HG03558 (cell line): ENCODE measurements around the gene COX18.

Experiments used
- ATAC-seq: cut with Tn5 transposase; IDR thresholded peaks from one replicate; pipeline ENCODE4 v1.9.1; 2021; ENCODE audit warnings: moderate number of reproducible peaks; ENCODE audit not compliant: unreplicated experiment; ENCODE audit errors: extremely low read depth

The COX18 gene, protein sequence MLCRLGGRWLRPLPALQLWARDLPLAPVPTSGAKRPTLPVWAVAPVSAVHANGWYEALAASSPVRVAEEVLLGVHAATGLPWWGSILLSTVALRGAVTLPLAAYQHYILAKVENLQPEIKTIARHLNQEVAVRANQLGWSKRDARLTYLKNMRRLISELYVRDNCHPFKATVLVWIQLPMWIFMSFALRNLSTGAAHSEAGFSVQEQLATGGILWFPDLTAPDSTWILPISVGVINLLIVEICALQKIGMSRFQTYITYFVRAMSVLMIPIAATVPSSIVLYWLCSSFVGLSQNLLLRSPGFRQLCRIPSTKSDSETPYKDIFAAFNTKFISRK

DNA sequence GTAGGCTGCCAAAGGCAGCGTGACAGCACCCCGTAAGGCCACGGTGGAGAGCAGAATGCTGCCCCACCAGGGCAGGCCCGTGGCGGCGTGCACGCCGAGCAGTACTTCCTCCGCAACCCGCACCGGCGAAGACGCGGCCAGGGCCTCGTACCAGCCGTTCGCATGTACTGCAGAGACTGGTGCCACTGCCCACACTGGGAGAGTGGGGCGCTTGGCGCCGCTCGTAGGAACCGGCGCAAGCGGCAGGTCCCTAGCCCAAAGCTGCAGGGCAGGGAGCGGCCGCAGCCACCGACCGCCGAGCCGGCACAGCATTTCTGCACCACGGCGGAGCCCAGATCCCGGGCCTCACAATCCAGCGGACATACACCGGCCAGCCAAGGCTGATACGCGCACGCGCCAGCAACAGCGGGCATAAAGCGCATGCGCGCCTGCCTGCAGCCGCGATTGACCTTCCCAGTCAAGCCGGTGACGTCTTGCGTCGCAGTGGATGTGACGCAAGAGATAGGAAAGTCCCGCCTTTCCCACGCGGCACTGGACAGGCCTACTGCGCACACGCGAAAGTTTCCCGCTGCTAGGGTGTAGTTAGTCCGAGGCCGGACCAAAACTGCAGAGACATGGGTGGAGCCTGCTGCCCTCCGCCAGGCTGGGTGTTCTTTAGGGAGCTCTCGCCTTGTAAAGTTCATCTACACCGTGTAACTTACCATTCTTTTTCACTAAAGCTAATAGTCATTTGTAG lies at the start of gene COX18:
Gene COX18, minus strand, starts transcription at position 379 of the 736 bp plus-strand sequence. Its CDS starts 67 bp downstream, at position 312.
- ATAC-seq = peak; percentile 77

DNA sequence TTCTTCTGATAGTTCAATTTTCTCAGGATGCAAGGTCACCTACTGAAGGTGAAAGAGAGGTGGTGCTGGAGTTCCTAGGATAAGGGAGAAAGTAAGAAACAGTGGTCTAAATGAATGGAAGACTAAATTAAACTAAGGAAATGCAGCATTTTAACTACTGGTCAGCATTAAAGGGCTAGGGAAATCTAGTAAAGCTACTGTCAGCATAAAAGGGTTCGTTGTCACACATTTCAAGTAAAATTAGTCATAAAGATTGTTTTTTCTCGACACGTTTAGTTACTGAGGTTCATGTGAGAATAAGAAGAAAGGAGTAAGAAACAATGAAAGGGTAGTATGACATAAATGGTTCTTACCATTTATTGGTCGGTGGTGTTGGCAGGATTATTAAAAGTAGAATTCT lies 40.0 kb upstream of the COX18 start:
- ATAC-seq = no peak

DNA sequence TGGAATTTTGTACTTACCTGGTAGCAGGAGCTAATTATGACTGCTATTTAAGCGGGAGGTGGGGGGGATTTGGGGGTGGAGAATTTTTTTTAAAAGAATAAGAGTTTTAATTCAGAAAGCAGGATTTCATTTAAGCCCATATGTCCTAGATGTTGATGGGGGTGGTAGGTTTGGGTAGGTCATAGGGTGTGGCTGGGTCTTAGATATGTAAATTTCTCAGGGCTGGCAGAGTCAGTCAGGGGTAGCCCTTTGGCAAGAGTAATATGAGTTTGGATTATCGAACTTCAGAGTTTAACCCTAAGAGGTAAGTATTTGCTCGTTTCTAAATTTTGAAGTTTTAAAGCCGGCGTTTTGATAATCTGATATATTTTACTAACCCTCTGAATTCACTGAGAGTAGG lies 35.2 kb upstream of the COX18 start:
- no peak for ATAC-seq

DNA sequence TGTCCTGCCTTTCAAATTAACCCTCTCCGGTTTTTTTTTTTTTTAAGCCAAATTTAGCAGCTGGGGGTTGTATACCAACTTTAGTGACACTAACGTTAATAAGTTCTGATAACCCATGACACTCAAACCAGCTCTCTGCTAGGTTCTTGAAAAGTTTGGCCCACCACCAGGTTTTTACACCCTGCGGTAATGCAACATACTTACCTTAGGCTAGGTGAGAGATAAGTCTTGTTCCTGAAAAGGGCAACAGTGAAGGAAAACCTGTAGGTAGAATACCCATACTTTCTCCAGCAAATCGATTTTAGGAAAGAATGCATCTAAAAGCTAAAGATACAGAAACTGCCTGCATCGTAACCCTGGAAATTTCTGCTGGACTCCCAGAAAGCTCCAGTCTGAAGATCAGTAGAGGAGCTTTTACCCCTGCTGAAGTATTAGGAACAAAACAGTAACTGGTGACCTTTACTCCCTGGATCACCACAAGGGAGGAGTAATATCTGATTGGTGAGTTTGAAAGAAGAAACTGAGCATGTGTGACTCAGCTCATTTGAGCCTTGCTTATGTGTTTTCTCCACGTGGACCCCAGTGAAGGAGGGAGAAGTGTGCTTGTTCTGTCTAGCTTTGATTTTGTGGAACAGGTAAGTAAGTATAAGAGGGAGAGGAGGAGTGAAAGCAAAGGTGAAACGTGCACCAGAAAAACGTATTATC lies 34.4 kb upstream of the COX18 start:
- ATAC-seq = no peak

DNA sequence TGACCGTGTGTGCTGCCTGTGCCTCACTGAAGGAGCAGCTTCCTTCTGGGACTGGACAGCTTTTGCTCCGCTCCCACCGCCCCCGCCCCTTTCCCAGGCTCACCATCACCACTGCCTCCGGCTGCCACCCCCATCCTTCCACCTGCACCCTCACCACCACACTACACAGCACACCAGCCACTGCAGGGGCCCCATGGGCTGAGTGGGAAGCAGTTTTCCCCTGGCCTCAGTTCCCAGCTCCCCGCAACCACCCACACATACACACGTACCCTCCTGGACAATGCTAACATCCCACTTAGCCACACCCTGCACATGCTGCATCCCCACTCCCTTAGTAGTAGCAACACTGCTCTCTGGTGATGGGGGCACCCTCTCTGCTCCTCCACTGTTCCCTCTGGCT lies 29.6 kb upstream of the COX18 start:
- ATAC-seq = no peak

DNA sequence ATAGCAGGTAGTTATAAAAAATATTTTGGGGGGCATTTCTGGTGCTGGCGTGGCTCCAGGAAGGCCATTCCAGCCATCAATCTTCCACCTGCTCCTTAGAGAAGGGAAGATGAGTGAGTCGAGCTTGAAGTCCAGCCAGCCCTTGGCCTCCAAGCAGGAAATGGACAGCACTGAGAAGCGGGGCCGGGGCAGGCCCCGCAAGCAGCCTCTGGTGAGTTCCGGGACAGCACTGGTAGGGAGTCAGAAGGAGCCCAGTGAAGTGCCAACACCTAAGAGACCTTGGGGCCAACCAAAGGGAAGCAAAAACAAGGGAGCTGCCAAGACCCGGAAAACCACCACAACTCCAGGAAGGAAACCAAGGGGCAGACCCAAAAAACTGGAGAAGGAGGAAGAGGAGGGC lies 29.2 kb upstream of the COX18 start:
- ATAC-seq = no peak

DNA sequence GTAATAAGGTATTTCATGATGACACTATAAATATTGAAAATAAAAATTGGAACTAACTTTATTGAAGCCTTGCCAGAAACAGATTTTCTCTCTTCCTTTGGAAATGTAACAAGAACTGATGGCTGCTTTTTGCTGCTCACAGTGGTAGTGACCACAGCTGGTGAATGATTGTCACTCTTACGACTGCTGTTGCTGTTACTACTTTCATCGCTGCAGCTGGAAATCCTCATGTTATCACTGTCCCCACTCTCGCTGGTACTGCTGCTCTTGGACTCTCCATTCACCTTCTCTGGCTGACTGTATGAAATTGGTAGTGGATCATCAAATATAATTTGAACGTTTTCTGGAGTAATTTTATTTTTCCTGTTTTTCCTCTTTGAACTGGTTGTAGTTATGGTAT lies 28.5 kb upstream of the COX18 start:
- no peak for ATAC-seq

DNA sequence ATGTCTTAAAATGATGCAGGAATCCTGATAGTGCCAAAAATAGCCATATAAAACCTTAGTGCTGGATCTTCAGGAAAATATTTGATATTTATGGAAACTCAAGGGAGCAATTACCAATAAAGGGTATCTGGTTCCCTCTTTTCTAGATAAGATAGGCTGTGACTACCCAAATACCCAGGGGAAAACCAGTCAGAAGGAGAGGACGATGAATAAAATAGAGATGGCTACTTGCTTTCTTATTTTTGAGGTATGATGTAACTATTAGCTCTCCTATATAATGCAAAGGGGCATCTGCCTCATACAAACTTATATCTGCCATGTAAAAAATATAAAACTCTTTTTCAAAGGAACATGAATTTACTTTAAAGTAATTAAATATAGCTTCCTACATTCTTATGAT lies 23.4 kb upstream of the COX18 start:
- ATAC-seq = no peak

DNA sequence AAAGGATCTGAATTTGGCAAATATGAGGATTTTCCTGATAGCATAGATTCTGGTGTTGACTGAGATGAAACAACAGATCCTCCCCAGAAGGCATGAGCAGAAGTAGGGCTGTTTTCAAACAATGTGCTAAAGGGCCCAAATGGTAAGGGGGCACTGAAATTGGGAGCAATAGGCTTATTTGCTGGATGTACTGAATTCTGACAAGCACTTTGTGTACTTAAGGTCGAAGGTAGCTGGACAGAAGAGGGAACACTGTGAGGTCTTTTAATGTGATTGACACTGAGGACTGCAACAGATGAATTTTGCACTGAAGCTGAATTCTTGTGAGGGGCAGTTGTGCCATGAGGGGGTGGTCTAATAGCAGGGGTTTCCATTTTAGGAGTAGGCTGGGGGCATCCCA lies 21.2 kb upstream of the COX18 start:
- no peak for ATAC-seq

DNA sequence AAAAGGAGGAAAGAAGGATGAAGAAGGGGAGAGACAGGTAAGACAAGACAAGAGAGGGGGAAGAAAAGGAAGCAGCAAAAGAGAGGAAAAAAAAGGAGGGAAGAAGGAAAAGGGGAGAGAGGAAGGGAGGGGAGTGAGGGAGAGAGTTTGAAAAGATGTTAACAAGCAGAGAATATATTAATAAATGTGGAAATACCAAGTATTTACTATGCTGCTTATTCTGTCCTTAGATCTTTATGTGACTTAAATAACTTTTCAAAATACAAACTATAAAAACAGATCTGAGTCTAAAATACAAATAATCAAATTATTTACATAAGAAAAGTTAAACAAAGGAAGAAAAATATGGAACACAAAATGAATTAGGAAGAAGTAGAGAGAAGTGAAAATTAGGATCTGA lies 18.4 kb upstream of the COX18 start:
- no peak for ATAC-seq

DNA sequence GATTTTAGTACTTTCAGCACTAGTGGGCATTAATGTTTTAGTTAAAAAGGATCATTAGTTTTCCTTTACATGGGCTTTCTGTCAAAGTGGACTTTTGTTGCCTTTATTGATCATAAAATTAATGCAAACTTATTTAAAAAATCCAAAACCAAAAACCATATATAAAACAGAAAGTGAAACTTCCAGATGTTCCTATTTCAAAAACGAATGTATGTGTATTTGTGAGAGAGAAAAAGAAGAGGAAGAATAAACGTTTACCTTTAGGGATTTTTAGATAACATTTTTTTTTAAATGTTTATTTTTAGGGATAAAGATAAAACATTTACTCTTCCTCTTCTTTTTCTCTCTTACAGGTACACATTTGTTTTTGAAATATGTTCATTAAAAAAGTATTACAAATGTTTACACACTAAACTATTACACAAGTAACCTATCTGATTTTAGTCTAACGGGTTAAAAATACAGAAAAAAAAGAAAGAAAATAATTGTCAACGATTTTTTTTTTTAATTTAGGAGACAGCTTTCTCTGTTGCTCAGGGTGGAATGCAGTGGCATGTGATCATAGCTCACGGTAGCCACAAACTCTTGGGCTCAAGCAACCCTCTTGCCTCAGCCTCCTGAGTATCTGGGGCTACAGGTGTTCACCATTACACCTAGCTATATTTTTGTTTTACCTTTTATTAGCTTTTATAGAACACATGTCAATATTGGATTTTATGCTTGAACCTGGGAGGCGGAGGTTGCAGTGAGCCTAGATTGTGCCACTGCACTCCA lies 16.8 kb upstream of the COX18 start:
- no peak for ATAC-seq

DNA sequence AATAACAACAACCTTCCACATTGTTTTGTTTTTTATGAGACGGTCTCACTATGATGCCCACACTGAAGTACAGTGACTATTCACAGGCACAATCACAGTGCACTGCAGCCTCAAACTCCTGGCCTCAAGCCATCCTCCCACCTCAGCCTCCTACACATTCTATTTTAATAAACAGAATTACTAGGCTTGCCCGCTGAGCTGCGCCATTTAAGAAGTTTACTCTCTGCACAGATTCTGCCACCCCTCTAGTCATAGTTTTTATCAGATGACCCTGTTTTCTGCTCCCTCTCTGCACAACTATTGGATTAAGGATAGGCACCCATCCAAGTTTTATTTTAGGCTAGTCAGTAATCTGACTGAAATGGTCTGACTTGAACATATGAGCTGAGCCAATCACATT lies 11.3 kb upstream of the COX18 start:
- no peak for ATAC-seq

DNA sequence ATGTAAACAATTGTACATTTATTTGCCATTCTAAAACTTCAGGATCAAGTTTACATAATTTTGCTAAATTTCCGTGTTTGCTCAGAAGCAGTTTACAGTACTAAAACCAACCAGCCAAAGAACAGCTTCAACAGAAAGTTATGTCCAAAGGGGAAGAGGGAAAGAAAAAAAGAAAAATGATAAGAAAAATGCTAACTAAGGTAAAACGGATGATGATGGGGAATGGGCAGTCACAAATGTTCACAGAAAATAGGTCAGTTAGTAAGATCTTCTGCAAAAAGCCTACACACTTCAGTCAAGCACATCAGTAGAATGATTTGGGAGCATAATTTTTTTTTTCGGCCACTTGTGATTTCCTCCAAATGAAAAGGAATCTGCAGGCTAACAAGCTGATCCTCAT lies 6.3 kb upstream of the COX18 start:
- no peak for ATAC-seq

DNA sequence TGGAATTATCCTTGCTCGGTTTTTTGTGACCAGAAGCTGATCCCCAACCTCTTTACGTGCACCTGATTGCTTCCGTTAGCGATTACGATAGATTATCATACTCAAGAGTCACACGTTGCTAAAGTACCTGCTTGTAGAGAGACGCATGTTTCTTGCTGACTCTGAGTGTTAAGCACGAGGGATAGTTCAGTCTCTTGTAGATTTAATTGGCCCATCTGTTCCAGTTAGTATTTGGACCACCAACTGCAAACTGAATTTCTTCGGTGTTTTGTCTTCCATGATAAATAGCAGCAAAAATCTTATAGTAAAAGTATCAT lies 516 bp upstream of the COX18 start:
- peak; percentile 2 for ATAC-seq

DNA sequence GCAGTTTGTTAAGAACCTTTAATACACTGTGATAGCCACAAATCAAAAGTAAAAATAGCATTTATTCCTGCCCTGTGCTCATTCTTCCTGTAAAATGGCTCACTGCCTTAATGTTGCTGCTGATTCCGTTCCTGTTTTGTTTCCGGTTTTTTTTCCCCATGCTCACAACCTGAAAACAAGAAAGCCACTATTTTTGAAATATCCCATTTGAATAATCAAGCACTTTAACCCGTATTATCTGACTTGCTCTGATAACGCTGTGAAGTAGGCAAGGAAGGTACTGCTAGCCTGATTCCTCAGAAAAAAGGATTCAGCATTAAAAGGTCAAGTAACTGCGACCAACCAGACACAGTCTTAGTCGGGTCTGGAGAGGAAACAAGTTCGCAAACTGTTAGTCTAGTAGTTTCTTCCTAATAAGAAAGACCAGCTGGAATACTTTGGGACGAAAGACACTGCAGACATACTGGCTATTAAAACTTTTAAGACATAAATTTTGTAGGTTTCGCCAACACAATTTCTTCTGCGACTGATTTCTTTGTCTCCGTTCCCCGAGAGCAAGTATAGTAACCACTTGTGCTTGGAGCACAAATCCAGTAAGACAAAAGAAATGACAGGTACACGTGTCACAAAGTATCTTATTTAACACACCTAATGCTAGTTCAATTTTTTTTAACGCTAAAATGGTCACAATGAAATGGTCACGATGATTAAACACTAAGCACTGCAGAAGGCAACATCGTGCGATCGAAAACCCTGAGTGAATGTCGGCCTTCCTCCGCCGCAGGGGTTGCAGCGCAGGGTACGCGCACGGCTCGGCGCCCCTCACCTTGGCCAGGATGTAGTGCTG lies 802 bp downstream of the COX18 start:
- no peak for ATAC-seq

DNA sequence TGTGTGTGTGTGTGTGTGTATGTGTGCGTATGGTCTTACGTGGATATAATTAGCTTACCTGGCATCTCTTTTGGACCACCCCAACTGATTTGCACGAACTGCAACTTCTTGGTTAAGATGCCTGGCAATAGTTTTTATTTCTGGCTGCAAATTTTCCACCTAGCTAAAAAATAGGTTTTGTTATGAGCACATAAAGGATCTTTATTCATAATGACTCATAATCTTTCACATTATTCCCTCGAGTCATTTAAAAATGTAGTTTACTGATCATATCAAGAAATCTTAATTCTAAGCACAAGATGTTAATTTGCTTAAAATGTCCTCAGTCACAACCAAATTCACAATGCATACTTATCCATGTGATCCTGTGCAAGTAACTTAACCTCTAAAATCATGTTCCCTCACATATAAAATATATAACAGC lies 1.5 kb downstream of the COX18 start:
- no peak for ATAC-seq

DNA sequence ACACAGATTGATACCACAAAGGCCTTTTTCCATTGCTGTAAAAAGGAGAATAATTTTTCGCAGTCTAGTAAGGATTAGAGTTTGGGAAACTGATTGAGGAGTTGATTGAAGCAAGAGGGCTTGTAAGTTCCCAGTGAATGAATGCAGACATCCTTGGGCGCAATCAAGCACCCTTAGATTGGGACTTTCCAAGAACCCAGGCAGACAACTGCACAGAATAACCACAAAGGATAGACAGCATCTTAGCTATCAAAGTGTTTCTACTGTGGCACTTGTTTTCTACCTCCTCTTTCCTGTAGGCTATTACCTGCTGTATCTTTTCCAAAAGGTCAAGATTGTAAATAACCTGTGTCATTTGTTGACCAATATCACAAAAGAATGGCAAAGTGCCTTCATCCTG lies 2.6 kb downstream of the COX18 start:
- ATAC-seq = no peak

DNA sequence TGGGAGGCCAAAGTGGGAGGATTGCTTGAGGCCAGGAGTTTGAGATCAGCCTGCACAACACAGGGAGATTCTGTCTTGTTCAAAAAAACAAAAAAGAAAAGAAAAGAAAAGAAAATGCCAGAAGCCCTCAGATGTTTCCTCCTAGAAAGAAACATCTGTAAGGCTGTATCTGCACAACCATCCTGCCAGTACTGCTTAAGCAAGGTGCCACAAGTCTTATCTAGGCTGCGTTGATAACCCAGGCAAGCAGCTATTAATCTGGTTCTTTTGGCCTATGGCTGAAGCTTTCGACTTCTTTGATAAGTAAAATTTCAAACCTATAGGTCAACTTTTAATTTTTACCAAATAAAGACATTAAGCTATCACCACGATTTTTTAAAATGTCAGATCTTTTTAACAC lies 3.1 kb downstream of the COX18 start:
- no peak for ATAC-seq

DNA sequence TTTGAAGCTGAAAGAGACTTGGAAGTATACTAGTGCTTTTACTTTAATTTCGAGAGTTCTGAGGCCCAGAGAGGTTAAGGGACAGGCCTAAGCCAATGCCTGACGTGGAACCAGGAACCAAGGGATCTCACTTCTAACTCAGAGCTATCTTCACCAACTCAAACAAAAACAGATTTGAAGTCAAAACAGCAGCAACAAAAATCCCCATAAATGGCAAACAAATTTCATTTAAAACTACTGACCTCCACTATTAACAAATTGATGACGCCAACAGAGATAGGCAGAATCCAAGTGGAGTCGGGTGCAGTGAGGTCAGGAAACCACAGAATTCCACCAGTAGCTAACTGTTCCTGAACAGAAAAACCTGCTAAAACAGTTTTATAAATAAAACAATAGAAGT lies 5.0 kb downstream of the COX18 start:
- no peak for ATAC-seq
